HepG2 (cell line): ENCODE measurements around the gene AHSA1. TPM values are rescaled to one million over a fixed set of nuclear protein-coding genes. Genes with fewer than 3 reads are reported as not detected.

Experiments
- EZH2 ChIP-seq: conservative IDR thresholded peaks from 2 replicates; pipeline ENCODE4 v1.6.1; 2012; ENCODE audit warnings: mild to moderate bottlenecking, low read depth, low read length, moderate library complexity
- FOXC1 ChIP-seq: sonication (generic); formaldehyde crosslinking; IDR thresholded peaks from 2 replicates; pipeline ENCODE4 v1.8.0; 2022; ENCODE audit warnings: mild to moderate bottlenecking, missing genetic modification reagents, borderline replicate concordance
- FOXK2 ChIP-seq: fragments of 450-650 bp; IDR thresholded peaks from 2 replicates; pipeline ENCODE4 v1.6.1; 2016
- GATA4 ChIP-seq: sonication (generic); IDR thresholded peaks from 2 replicates; pipeline ENCODE4 v1.6.1; 2016; ENCODE audit warnings: antibody characterized with exemption, low read depth, borderline replicate concordance
- HNRNPL ChIP-seq: fragments of 200-400 bp; formaldehyde crosslinking; IDR thresholded peaks from 2 replicates; pipeline ENCODE4 v1.6.1; 2017; ENCODE audit warnings: mild to moderate bottlenecking, low read depth, low read length
- MYC ChIP-seq: sonication (generic); formaldehyde crosslinking; IDR thresholded peaks from 2 replicates; pipeline ENCODE4 v1.9.0; 2021; ENCODE audit warnings: missing genetic modification reagents, borderline replicate concordance
- PAX8 ChIP-seq: sonication (generic); formaldehyde crosslinking; IDR thresholded peaks from 2 replicates; pipeline ENCODE4 v1.8.0; 2022; ENCODE audit warnings: mild to moderate bottlenecking, missing genetic modification reagents, borderline replicate concordance
- PCBP1 ChIP-seq: fragments of 200-400 bp; formaldehyde crosslinking; IDR thresholded peaks from 2 replicates; pipeline ENCODE4 v1.6.1; 2017; ENCODE audit warnings: mild to moderate bottlenecking, low read depth, low read length, borderline replicate concordance
- RFXANK ChIP-seq: IDR thresholded peaks from 2 replicates; pipeline ENCODE4 v1.6.1; 2016
- SP140L ChIP-seq: sonication (generic); formaldehyde crosslinking; IDR thresholded peaks from 2 replicates; pipeline ENCODE4 v1.4.0; 2020; ENCODE audit warnings: missing genetic modification reagents, borderline replicate concordance
- TFE3 ChIP-seq: IDR thresholded peaks from 2 replicates; pipeline ENCODE4 v1.6.1; 2016
- ZBTB10 ChIP-seq: sonication (generic); formaldehyde crosslinking; IDR thresholded peaks from 2 replicates; pipeline ENCODE4 v1.4.0; 2020; ENCODE audit warnings: missing genetic modification reagents, borderline replicate concordance
- ZBTB7B ChIP-seq: sonication (generic); formaldehyde crosslinking; IDR thresholded peaks from 2 replicates; pipeline ENCODE4 v1.4.0; 2020; ENCODE audit warnings: missing genetic modification reagents
- ZNF34 ChIP-seq: sonication (generic); formaldehyde crosslinking; IDR thresholded peaks from 2 replicates; pipeline ENCODE4 v1.4.0; 2020; ENCODE audit warnings: mild to moderate bottlenecking, missing genetic modification reagents, borderline replicate concordance
- ZNF652 ChIP-seq: IDR thresholded peaks from 2 replicates; pipeline ENCODE4 v1.6.1; 2016; ENCODE audit warnings: low read depth, borderline replicate concordance
- ZNF841 ChIP-seq: sonication (generic); formaldehyde crosslinking; IDR thresholded peaks from 2 replicates; pipeline ENCODE4 v1.8.1; 2023; ENCODE audit warnings: missing genetic modification reagents, borderline replicate concordance
- ZSCAN12 ChIP-seq: sonication (generic); formaldehyde crosslinking; IDR thresholded peaks from 2 replicates; pipeline ENCODE4 v1.9.0; 2021; ENCODE audit warnings: mild to moderate bottlenecking, missing genetic modification reagents
- polyA plus RNA-seq, 8 experiments: library from polyadenylated mRNA; depleted of rRNA in 3 of 8; stranded (reverse) in 7 of 8; unstranded in 1 of 8; fragments of >200 nt; fragmentation: Illumina TruSeq in 4 of 8; extraction: Trizol in 4 of 8; gene quantifications; 2 replicates each; pipeline versions ENCODE4 v1.2.1 to v1.2.3, GENCODE V29; 2011 to 2016; ENCODE audit warnings: low read depth in 4 of 8, missing spikeins in 1 of 8, mixed read lengths in 1 of 8; ENCODE audit not compliant: insufficient read depth in 1 of 8
- total RNA-seq, 5 experiments: library from RNA; depleted of rRNA; stranded (reverse); fragments of >200 nt; fragmentation: Illumina TruSeq; extraction: Trizol; gene quantifications; 2 replicates each; pipeline ENCODE4 v1.2.3, GENCODE V29; 2016; ENCODE audit warnings: low read depth in 1 of 5
- TF ChIP-seq, protein P1 (sequence below): sonication (generic); formaldehyde crosslinking; IDR thresholded peaks from 2 replicates; pipeline ENCODE4 v1.9.0; 2021; ENCODE audit warnings: mild to moderate bottlenecking, missing genetic modification reagents
- TF ChIP-seq, protein P2 (sequence below): IDR thresholded peaks from 2 replicates; pipeline ENCODE4 v1.6.1; 2016; ENCODE audit warnings: mild to moderate bottlenecking, missing biosample characterization, missing genetic modification reagents
- TF ChIP-seq, protein P3 (sequence below): sonication (generic); formaldehyde crosslinking; IDR thresholded peaks from 2 replicates; pipeline ENCODE4 v1.5.0; 2020; ENCODE audit warnings: missing genetic modification reagents

Gene AHSA1
- total and polyA plus RNA-seq, 2 of the 13 experiments (the other 11 are each of a cell fraction or from before 2014, with no cell fraction given): 113 to 241 TPM

DNA sequence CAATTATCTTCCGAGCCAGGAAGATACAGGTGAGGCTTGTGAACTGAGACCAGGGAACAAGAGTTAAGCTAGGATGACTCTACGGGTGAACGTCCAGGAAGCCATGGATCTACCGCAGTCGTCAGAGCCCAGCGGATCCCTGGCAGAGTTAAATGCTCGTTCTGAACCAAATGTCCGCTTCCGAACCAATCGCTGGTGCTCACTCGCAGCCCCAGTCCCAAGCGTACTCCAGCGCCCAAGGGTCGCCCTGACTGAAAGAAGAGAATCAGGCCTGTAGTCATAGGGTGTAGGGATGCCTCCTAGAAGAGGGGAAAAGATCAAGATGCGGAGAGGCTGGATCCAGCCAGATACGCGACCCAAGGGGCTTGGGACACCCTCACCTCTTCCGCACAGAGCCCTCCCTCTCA lies 775 bp upstream of the AHSA1 start (continued):
- TF ChIP-seq, protein P1, sequence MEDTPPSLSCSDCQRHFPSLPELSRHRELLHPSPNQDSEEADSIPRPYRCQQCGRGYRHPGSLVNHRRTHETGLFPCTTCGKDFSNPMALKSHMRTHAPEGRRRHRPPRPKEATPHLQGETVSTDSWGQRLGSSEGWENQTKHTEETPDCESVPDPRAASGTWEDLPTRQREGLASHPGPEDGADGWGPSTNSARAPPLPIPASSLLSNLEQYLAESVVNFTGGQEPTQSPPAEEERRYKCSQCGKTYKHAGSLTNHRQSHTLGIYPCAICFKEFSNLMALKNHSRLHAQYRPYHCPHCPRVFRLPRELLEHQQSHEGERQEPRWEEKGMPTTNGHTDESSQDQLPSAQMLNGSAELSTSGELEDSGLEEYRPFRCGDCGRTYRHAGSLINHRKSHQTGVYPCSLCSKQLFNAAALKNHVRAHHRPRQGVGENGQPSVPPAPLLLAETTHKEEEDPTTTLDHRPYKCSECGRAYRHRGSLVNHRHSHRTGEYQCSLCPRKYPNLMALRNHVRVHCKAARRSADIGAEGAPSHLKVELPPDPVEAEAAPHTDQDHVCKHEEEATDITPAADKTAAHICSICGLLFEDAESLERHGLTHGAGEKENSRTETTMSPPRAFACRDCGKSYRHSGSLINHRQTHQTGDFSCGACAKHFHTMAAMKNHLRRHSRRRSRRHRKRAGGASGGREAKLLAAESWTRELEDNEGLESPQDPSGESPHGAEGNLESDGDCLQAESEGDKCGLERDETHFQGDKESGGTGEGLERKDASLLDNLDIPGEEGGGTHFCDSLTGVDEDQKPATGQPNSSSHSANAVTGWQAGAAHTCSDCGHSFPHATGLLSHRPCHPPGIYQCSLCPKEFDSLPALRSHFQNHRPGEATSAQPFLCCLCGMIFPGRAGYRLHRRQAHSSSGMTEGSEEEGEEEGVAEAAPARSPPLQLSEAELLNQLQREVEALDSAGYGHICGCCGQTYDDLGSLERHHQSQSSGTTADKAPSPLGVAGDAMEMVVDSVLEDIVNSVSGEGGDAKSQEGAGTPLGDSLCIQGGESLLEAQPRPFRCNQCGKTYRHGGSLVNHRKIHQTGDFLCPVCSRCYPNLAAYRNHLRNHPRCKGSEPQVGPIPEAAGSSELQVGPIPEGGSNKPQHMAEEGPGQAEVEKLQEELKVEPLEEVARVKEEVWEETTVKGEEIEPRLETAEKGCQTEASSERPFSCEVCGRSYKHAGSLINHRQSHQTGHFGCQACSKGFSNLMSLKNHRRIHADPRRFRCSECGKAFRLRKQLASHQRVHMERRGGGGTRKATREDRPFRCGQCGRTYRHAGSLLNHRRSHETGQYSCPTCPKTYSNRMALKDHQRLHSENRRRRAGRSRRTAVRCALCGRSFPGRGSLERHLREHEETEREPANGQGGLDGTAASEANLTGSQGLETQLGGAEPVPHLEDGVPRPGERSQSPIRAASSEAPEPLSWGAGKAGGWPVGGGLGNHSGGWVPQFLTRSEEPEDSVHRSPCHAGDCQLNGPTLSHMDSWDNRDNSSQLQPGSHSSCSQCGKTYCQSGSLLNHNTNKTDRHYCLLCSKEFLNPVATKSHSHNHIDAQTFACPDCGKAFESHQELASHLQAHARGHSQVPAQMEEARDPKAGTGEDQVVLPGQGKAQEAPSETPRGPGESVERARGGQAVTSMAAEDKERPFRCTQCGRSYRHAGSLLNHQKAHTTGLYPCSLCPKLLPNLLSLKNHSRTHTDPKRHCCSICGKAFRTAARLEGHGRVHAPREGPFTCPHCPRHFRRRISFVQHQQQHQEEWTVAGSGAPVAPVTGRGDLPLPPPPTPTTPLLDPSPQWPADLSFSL (CRISPR knock-in tag): no peak
- TF ChIP-seq SP140L (CRISPR knock-in tag) (0 out of 2 replicates have a peak, but pooled peaks have one; percentile 45), EZH2 (no peak), HNRNPL (no peak), PCBP1 (no peak), ZNF34 (CRISPR knock-in tag) (no peak), FOXC1 (CRISPR knock-in tag) (0 out of 2 replicates have a peak, but pooled peaks have one; percentile 44), ZNF841 (CRISPR knock-in tag) (no peak), PAX8 (CRISPR knock-in tag) (no peak), MYC (CRISPR knock-in tag) (no peak), FOXK2 (no peak), ZSCAN12 (no peak), ZNF652 (CRISPR knock-in tag) (peak; percentile 24; the same call in 1 of the 2 replicates), ZBTB7B (peak; percentile 12; the same call in 1 of the 2 replicates), RFXANK (CRISPR knock-in tag) (no peak), TFE3 (CRISPR knock-in tag) (no peak), GATA4 (no peak), ZBTB10 (no peak)
- TF ChIP-seq, protein P2, sequence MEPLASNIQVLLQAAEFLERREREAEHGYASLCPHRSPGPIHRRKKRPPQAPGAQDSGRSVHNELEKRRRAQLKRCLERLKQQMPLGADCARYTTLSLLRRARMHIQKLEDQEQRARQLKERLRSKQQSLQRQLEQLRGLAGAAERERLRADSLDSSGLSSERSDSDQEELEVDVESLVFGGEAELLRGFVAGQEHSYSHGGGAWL: no peak
- TF ChIP-seq, protein P3, sequence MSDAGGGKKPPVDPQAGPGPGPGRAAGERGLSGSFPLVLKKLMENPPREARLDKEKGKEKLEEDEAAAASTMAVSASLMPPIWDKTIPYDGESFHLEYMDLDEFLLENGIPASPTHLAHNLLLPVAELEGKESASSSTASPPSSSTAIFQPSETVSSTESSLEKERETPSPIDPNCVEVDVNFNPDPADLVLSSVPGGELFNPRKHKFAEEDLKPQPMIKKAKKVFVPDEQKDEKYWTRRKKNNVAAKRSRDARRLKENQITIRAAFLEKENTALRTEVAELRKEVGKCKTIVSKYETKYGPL (CRISPR knock-in tag): no peak
